ELF-1 (cell line): ENCODE data around the gene FNIP1.
"Not testable (repeated sequence)": the region's sequence is repeated elsewhere in the genome, so short reads cannot be mapped to it uniquely, and the experiment has no call there.

ENCODE experiments used
- DNase-seq: peaks from one replicate; pipeline ENCODE4 v3.0.0-alpha.2; 2016; ENCODE audit warnings: low read depth, low spot score

Gene FNIP1

DNA sequence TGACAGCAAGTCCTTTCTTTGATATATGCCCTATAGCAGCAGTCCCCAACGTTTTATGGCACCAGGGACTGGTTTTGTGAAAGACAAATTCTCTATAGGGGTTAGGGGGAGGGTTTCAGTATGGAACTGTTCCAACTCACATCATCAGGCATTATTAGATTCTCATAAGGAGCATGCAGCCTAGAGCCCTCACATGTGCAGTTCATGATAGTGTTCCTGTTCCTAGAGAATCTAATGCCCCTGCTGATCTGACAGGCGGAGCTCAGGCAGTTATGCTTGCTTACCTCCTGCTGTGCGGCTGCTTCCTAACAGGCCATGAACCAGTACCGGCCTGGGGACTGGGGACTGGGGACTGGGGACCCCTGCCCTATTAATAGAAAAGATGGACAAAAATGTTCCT lies 159.1 kb downstream of the FNIP1 start:
- DNase-seq = no peak

GRCh38 chr5:131635684-131636572 lies 160.9 kb downstream of the FNIP1 start:
- DNase-seq = no peak

GRCh38 chr5:131634996-131635683 lies 161.7 kb downstream of the FNIP1 start, which contains the start of gene RAPGEF6:
Gene RAPGEF6, minus strand, starts transcription at chr5:131635229. Its CDS starts 199 bp downstream, at chr5:131635030.
- DNase-seq = peak; percentile 98

- peak; percentile 88 for DNase-seq
Measured at GRCh38 chr5:131634666-131634995, 162.2 kb downstream of the FNIP1 start.

- DNase-seq = no peak
Measured at GRCh38 chr5:131634238-131634637, 162.6 kb downstream of the FNIP1 start.

- no peak for DNase-seq
Measured at GRCh38 chr5:131633830-131634229, 163.0 kb downstream of the FNIP1 start.

DNA sequence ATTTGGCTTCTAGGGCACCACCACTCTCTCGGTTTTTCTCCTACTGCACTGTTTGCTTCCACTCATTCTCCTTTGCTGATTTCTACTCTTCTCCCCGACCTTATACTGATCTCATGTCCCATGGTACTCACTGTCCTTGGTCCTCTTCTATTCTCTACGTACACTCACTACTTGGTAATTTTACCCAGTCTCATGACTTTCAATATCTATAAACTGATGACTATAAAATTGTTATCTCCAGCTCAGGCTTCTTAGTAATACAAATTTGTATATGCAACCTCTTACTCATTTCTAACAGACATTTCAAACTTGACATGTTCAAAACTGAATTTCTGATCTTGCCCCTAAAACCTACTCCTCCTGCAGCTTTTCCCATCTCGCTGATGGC lies 165.9 kb downstream of the FNIP1 start:
- no peak for DNase-seq

GRCh38 chr5:131630208-131630962 lies 166.4 kb downstream of the FNIP1 start:
- no peak for DNase-seq

DNA sequence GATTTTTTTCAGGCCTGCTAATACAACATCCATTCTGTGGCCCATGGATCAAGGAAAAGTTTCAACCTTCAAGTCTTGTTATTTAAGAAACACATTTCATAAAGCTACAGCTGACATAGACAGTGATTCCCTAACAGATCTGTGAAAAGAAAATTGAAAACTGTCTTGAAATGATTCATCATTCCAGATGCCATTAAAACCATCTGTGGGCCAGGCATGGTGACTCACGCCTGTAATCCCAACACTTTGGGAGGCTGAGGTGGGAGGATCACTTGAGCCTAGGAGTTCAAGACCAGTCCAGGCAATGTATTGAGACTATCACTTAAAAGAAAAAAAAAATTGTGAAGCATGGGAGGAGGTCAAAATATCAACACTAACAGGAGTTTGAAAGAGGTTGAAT lies 167.8 kb downstream of the FNIP1 start:
- DNase-seq = no peak

GRCh38 chr5:131627207-131627865 lies 169.5 kb downstream of the FNIP1 start:
- DNase-seq = no peak

DNA sequence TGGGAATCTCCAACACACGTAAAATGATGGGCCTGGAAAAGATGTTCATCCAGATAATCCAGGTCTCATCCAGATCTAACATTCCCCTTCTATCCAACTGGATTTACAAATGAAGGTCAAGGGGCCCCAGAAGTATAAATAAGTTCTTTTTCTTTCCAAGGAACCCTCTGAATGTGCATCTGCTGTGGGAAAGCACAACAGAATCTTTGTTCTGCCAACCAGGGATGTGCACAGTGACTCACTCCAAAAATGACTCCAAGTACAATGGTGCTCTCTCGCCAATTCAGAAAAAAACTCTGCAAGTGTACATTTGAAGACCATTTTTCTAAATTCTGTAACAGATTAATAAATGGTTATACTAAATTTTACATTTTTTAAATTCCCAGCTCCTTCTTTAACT lies 174.2 kb downstream of the FNIP1 start:
- no peak for DNase-seq

GRCh38 chr5:131621164-131621563 lies 175.7 kb downstream of the FNIP1 start:
- DNase-seq = not testable (repeated sequence)

DNA sequence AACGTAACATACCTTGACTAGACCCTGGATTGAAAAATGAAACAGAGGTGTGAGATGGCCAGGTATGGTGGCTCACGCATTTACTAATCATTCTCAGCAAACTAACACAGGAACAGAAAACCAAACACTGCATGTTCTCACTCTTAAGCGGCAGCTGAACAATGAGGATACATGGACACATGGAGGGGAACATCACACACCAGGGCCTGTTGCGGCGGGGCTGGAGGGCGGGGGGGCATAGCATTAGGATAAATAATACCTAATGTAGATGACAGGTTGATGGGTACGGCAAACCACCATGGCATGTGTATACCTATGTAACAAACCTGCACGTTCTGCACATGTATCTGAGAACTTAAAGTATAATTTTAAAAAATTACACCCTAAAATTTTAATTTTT lies 177.7 kb downstream of the FNIP1 start:
- no peak for DNase-seq

DNA sequence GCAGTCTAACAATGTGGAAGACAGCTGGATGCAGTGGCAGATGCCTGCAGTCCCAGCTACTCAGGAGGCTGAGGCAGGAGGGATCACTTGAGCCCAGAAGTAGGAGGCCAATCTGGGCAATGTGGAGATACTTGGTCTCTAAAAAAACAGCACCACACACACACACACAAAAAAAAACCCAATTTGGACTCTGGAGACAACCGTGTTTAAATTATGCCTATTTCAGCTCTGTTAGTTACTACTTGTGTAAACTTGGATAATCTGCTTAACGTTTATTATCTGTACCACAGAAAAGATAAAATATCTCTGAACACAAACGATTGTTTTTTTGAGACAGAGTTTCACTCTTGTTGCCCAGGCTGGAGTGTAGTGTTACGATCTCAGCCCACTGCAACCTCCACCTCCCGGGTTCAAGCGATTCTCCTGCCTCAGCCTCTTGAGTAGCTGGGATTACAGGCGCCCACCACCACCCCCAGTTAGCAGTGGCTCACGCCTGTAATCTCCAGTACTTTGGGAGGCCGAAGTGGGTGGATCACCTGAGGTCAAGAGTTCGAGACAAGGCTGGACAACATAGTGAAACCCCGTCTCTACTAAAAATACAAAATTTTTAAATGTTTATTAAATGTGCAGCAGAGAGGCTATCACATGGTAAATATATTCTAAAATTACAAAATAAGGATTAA lies 179.5 kb downstream of the FNIP1 start:
- no peak for DNase-seq

DNA sequence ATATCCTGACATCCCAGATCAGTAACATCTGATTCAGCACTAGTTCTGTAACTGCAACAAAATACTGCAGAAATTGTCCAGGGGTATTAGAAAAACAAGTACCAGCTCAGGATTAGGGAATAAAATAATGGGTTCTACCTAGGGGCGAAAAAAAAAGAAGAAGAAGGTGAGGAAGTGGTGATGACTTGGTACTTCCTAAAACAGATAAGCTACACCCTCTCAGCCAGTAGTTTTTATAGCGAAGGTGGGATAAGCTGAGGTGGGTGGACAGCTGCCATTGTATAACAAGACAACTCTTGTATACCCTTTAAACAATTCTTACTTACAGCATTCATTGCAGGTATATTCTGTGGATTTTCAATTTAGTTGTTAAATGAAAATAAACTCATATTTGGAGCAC lies 180.9 kb downstream of the FNIP1 start:
- no peak for DNase-seq

DNA sequence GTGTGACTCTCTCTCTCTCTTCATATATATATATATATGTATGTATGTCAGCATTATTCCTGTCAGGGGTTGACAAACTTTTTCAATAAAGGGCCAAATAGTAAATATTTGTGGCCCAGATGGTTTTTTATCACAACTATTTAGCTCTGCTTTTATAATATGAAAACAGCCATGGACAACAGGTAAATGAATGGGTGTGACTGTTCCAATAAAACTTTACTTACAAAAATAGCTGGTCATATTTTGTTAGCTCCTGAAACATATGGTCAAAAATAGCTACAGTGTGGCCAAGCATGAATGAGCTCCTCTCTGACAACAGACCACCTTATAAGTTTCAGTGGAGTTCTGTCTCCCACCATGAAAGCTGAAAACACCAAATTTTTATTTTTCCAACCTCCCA lies 183.4 kb downstream of the FNIP1 start:
- no peak for DNase-seq

- DNase-seq = no peak
Measured at GRCh38 chr5:131611064-131611381, 185.8 kb downstream of the FNIP1 start.

GRCh38 chr5:131610198-131611063 lies 186.4 kb downstream of the FNIP1 start:
- peak; percentile 19 for DNase-seq

DNA sequence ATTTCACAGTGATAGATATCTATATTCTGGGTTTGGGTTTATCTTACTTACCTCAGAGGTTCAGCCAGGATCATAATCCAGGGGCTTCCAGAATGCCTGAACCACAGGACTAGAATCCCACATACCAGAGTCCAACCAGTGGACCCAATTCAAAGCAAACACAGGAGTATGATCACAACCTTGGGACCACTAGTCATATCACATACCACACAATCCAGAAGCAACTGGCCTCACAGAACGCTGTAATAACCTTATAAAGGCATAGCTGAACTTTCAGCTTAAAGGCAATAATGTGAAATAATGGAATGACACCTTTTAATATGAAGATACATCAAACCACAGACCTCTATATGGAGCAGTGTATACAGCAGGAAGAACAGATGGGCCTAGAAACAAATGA lies 187.0 kb downstream of the FNIP1 start:
- no peak for DNase-seq

DNA sequence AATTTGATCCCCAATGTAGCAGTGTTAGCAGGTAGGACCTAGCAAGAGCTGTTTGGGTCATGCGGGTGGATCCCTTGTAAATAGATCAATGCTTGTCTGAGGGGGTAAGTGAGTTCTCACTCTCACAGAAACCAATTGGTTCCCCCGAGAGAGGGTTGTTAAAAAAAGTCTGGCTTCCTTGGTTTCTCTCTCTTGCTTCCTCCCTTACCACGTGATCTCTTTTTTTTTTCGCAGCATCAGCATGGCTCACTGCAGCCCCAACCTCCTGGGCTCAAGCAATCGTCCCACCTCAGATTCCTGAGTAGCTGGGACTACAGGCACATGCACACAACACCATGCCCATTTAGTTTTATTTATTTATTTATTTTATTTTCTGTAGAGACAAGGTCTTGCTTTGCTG lies 188.2 kb downstream of the FNIP1 start:
- no peak for DNase-seq
